K562 (cell line): Measurements from ENCODE around the gene SLAMF9. TPM values are rescaled to one million over a fixed set of nuclear protein-coding genes. Genes with fewer than 3 reads are reported as not detected.

Experiments
- ARID2 ChIP-seq: fragments of 450-650 bp; IDR thresholded peaks from 2 replicates; pipeline ENCODE4 v1.6.1; 2017; ENCODE audit warnings: antibody characterized with exemption, mild to moderate bottlenecking
- CCAR2 ChIP-seq: fragments of 200-400 bp; formaldehyde crosslinking; IDR thresholded peaks from 2 replicates; pipeline ENCODE4 v1.6.1; 2017; ENCODE audit warnings: mild to moderate bottlenecking, low read depth, low read length
- DPF2 ChIP-seq: fragments of 450-650 bp; IDR thresholded peaks from 2 replicates; pipeline ENCODE4 v1.6.1; 2016
- ETS2 ChIP-seq: IDR thresholded peaks from 2 replicates; pipeline ENCODE4 v1.6.1; 2016; ENCODE audit warnings: borderline replicate concordance, missing genetic modification characterization, mild to moderate bottlenecking, moderate library complexity, missing compliant biosample characterization; ENCODE audit not compliant: poor library complexity, severe bottlenecking
- GTF2F1 ChIP-seq: IDR thresholded peaks from 2 replicates; pipeline ENCODE4 v1.6.1; 2011; ENCODE audit warnings: low read depth, low read length, improper control_type of control experiment
- HEY1 ChIP-seq: fragments of 250-450 bp; sonication (Bioruptor Pico); IDR thresholded peaks from 2 replicates; pipeline ENCODE4 v1.5.0; 2020; ENCODE audit warnings: mild to moderate bottlenecking, moderate library complexity, borderline replicate concordance
- MYNN ChIP-seq, 2 experiments: sonication (generic); formaldehyde crosslinking in 1 of 2; IDR thresholded peaks; 2 replicates each; pipeline versions ENCODE4 v1.5.0 to v1.6.1; 2016 to 2020; ENCODE audit warnings: antibody characterized with exemption in 1 of 2, missing genetic modification reagents in 1 of 2
- NBN ChIP-seq: fragments of 450-650 bp; IDR thresholded peaks from 2 replicates; pipeline ENCODE4 v1.6.1; 2016; ENCODE audit warnings: low read depth, mild to moderate bottlenecking
- NR4A1 ChIP-seq, 2 experiments: fragments of 250-450 bp in 1 of 2; fragments of 450-650 bp in 1 of 2; sonication (Bioruptor Pico) in 1 of 2; IDR thresholded peaks; 2 replicates each; pipeline versions ENCODE4 v1.4.0 to v1.6.1; 2016 to 2020; ENCODE audit warnings: mild to moderate bottlenecking in 2 of 2, missing compliant biosample characterization in 1 of 2, missing genetic modification characterization in 1 of 2, moderate library complexity in 1 of 2
- RFX1 ChIP-seq: fragments of 450-650 bp; IDR thresholded peaks from 2 replicates; pipeline ENCODE4 v1.6.1; 2016; ENCODE audit warnings: mild to moderate bottlenecking, moderate library complexity
- SMAD1 ChIP-seq: fragments of 150-350 bp; IDR thresholded peaks from 2 replicates; pipeline ENCODE4 v1.6.1; 2014; ENCODE audit warnings: low read length, low read depth; ENCODE audit not compliant: partially characterized antibody
- SRSF1 ChIP-seq: fragments of 200-400 bp; formaldehyde crosslinking; IDR thresholded peaks from 2 replicates; pipeline ENCODE4 v1.6.1; 2017; ENCODE audit warnings: mild to moderate bottlenecking, low read depth, low read length, moderate library complexity
- TAL1 ChIP-seq: fragments of 450-650 bp; IDR thresholded peaks from 2 replicates; pipeline ENCODE4 v1.6.1; 2016; ENCODE audit warnings: mild to moderate bottlenecking
- TFAP4 ChIP-seq: sonication (generic); formaldehyde crosslinking; IDR thresholded peaks from 2 replicates; pipeline ENCODE4 v1.8.0; 2022; ENCODE audit warnings: missing genetic modification reagents, mild to moderate bottlenecking, moderate library complexity, borderline replicate concordance
- TRIM25 ChIP-seq: fragments of 450-650 bp; IDR thresholded peaks from 2 replicates; pipeline ENCODE4 v1.7.0; 2016; ENCODE audit warnings: borderline replicate concordance
- TSHZ1 ChIP-seq: fragments of 250-450 bp; sonication (Bioruptor Pico); IDR thresholded peaks from 2 replicates; pipeline ENCODE4 v1.4.0; 2020; ENCODE audit warnings: mild to moderate bottlenecking, moderate library complexity
- ZNF174 ChIP-seq: fragments of 250-450 bp; sonication (Bioruptor Pico); IDR thresholded peaks from 2 replicates; pipeline ENCODE4 v1.4.0; 2020; ENCODE audit warnings: mild to moderate bottlenecking
- ZNF175 ChIP-seq: fragments of 200-800 bp; sonication (Bioruptor generic); IDR thresholded peaks from 2 replicates; pipeline ENCODE4 v1.6.1; 2016; ENCODE audit warnings: low read depth, mild to moderate bottlenecking, missing genetic modification characterization, missing compliant biosample characterization
- ZNF263 ChIP-seq: sonication (generic); formaldehyde crosslinking; IDR thresholded peaks from 2 replicates; pipeline ENCODE4 v1.8.0; 2022; ENCODE audit warnings: mild to moderate bottlenecking, missing genetic modification reagents, borderline replicate concordance
- ZNF354B ChIP-seq: fragments of 250-450 bp; sonication (Bioruptor Pico); IDR thresholded peaks from 2 replicates; pipeline ENCODE4 v1.4.0; 2020
- ZNF384 ChIP-seq: IDR thresholded peaks from 2 replicates; pipeline ENCODE4 v1.6.1; 2012; ENCODE audit warnings: low read depth, low read length, improper control_type of control experiment
- ZNF778 ChIP-seq: fragments of 450-650 bp; formaldehyde crosslinking; IDR thresholded peaks from 2 replicates; pipeline ENCODE4 v1.4.0; 2020; ENCODE audit warnings: mild to moderate bottlenecking, moderate library complexity
- polyA plus RNA-seq, 8 experiments: library from polyadenylated mRNA; depleted of rRNA in 4 of 8; stranded (reverse) in 5 of 8; unstranded in 3 of 8; fragments of >200 nt; fragmentation: Nextera tagmentation in 2 of 8; fragmentation: Illumina TruSeq in 1 of 8; extraction: Ambion mirVana in 2 of 8; extraction: Trizol in 1 of 8; gene quantifications; 2 replicates each; pipeline versions ENCODE4 v1.2.1 to v1.2.3, GENCODE V29; 2011 to 2014; ENCODE audit warnings: inconsistent platforms in 1 of 8, missing spikeins in 1 of 8
- total RNA-seq, 7 experiments: library from RNA; depleted of rRNA in 6 of 7; stranded (reverse); fragments of >200 nt in 6 of 7; fragmentation: Illumina TruSeq in 2 of 7; extraction: Trizol in 2 of 7; gene quantifications; 2 replicates each; pipeline versions ENCODE4 v1.2.1 to v1.2.3, GENCODE V29; 2011 to 2021; ENCODE audit warnings: low replicate concordance in 1 of 7

SLAMF9 gene
- total and polyA plus RNA-seq, 9 of the 15 experiments (the other 6 are each of a cell fraction or from before 2014, with no cell fraction given), result 0.13 to 0.21 TPM; not detected in 7

- TF ChIP-seq ZNF384 (no peak), SRSF1 (no peak), NBN (no peak), HEY1 (no peak), GTF2F1 (no peak), ZNF778 (no peak), ZNF354B (CRISPR knock-in tag) (no peak), DPF2 (peak; percentile 67), TRIM25 (no peak), MYNN (IDR thresholded peaks at IDR 0.05) (peak; percentile 84; the same call in 1 of the 2 replicates), MYNN (CRISPR knock-in tag; IDR thresholded peaks at IDR 0.05) (no peak), ARID2 (no peak), SMAD1 (no peak), TFAP4 (CRISPR knock-in tag) (peak; percentile 86), ETS2 (tag) (no peak), ZNF174 (CRISPR knock-in tag) (no peak), ZNF175 (CRISPR knock-in tag) (no peak; the same call in 1 of the 2 replicates), CCAR2 (no peak), TAL1 (no peak), TSHZ1 (no peak), RFX1 (no peak), ZNF263 (CRISPR knock-in tag) (no peak), NR4A1 (CRISPR knock-in tag; IDR thresholded peaks at IDR 0.05) (no peak), NR4A1 (tag; IDR thresholded peaks at IDR 0.05) (no peak)
Measured at GRCh38 chr1:159924025-159924790, 29.8 kb downstream of the SLAMF9 start (continued).
